HCT116 (cell line): ENCODE data around the gene CFAP126.

Experiments used
- CTCF ChIP-seq, 3 experiments: fragments of 200-600 bp in 1 of 3; sonication (generic) in 1 of 3; IDR thresholded peaks in 2 of 3; conservative IDR thresholded peaks in 1 of 3; 2 replicates each; pipeline ENCODE4 v1.5.1; 2012 to 2017; ENCODE audit warnings: low read depth in 2 of 3, low read length in 2 of 3, antibody characterized with exemption in 1 of 3, borderline replicate concordance in 1 of 3, control low read depth in 1 of 3, mild to moderate bottlenecking in 1 of 3, mixed read lengths in 1 of 3, mixed run types in 1 of 3, moderate library complexity in 1 of 3; ENCODE audit not compliant: insufficient read depth in 1 of 3
- JUND ChIP-seq: IDR thresholded peaks from 2 replicates; pipeline ENCODE4 v1.6.1; 2012
- POLR2A ChIP-seq: IDR thresholded peaks from 2 replicates; pipeline ENCODE4 v1.7.0; 2011; ENCODE audit warnings: borderline replicate concordance; ENCODE audit not compliant: insufficient read depth, insufficient read length; ENCODE audit errors: extremely low read depth
- TF ChIP-seq, protein P1 (sequence below): IDR thresholded peaks from 2 replicates; pipeline ENCODE4 v1.6.1; 2011; ENCODE audit warnings: mild to moderate bottlenecking, low read length, moderate library complexity; ENCODE audit not compliant: insufficient replicate concordance; ENCODE audit errors: extremely low read depth

DNA sequence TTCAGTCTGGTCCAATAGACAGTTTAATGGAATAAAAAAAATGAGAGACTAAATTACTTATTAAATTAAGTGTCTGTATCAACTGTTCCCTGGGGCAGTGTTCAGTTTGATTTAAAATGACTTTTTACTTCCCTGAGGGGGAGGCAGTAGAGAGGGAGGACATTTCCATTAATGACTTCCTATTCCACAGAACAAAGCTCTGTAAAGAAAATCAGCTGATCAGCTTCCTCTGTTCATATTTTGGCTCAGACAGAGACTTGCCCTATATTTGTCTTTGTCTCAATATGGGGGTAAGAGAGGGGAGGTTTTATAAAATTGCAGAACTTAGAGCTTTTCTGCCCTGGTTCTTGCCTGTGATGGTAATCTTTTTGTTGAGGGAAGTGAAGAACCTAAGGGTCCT lies 8.4 kb downstream of the CFAP126 start:
- TF ChIP-seq, protein P1, sequence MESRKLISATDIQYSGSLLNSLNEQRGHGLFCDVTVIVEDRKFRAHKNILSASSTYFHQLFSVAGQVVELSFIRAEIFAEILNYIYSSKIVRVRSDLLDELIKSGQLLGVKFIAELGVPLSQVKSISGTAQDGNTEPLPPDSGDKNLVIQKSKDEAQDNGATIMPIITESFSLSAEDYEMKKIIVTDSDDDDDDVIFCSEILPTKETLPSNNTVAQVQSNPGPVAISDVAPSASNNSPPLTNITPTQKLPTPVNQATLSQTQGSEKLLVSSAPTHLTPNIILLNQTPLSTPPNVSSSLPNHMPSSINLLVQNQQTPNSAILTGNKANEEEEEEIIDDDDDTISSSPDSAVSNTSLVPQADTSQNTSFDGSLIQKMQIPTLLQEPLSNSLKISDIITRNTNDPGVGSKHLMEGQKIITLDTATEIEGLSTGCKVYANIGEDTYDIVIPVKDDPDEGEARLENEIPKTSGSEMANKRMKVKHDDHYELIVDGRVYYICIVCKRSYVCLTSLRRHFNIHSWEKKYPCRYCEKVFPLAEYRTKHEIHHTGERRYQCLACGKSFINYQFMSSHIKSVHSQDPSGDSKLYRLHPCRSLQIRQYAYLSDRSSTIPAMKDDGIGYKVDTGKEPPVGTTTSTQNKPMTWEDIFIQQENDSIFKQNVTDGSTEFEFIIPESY: no peak
- TF ChIP-seq POLR2A (no peak), CTCF (IDR thresholded peaks at IDR 0.05 in 2 of 3, conservative IDR thresholded peaks at IDR 0.05 in 1 of 3; ENCODE audit: borderline replicate concordance in 1 of 3, insufficient read depth in 1 of 3, low read depth in 2 of 3, low read length in 2 of 3) (no peak), JUND (no peak)
